WTC11 (cell line): ENCODE data around the gene DLGAP4. TPM values are rescaled to one million over a fixed set of nuclear protein-coding genes. Genes with fewer than 3 reads are reported as not detected.

Source experiments
- ATAC-seq: fragments of 200-7000 bp; cut with Tn5 transposase; 2 replicates; pipeline ENCODE4 v1.10.0; 2021; ENCODE audit warnings: mild to moderate bottlenecking, moderate library complexity
- CTCF ChIA-PET: fragments of 300-600 bp; sonication (Branson Sonifier 250); formaldehyde crosslinking; loops from one replicate; lab custom pipeline; 2021; ENCODE audit warnings: antibody characterized with exemption; lab: Charles Lee
- POLR2A ChIA-PET: fragments of 350-600 bp; sonication (Branson Sonifier 250); formaldehyde crosslinking; loops from one replicate; lab custom pipeline; 2021; ENCODE audit warnings: antibody characterized with exemption; lab: Charles Lee
- DNase-seq: peaks from one replicate; pipeline ENCODE4 v3.0.0; 2021; ENCODE audit warnings: low spot score
- H3K27ac Mint-ChIP-seq: 2 replicates; pipeline ENCODE4 v1.8.0; 2021; ENCODE audit warnings: mixed read lengths
- H3K27me3 Mint-ChIP-seq: 2 replicates; pipeline ENCODE4 v1.8.0; 2021; ENCODE audit warnings: low read depth, mild to moderate bottlenecking, moderate library complexity, mixed read lengths
- H3K36me3 Mint-ChIP-seq: 2 replicates; pipeline ENCODE4 v1.8.0; 2021; ENCODE audit warnings: mixed read lengths
- H3K4me1 Mint-ChIP-seq: 2 replicates; pipeline ENCODE4 v1.8.0; 2022; ENCODE audit warnings: mixed read lengths
- H3K4me3 Mint-ChIP-seq: 2 replicates; pipeline ENCODE4 v1.8.0; 2021; ENCODE audit warnings: mild to moderate bottlenecking, moderate library complexity, mixed read lengths
- H3K9me3 Mint-ChIP-seq: 2 replicates; pipeline ENCODE4 v1.8.0; 2021; ENCODE audit warnings: mixed read lengths
- CBFB ChIP-seq: sonication (generic); formaldehyde crosslinking; IDR thresholded peaks from 2 replicates; pipeline ENCODE4 v1.8.1; 2022; ENCODE audit warnings: mild to moderate bottlenecking, low read depth, missing genetic modification reagents
- ESRRA ChIP-seq: sonication (generic); formaldehyde crosslinking; IDR thresholded peaks from 2 replicates; pipeline ENCODE4 v1.8.1; 2022; ENCODE audit warnings: mild to moderate bottlenecking, missing genetic modification reagents, borderline replicate concordance
- FOXP4 ChIP-seq: sonication (generic); formaldehyde crosslinking; IDR thresholded peaks from 2 replicates; pipeline ENCODE4 v1.8.0; 2022; ENCODE audit warnings: mild to moderate bottlenecking, missing genetic modification reagents
- JUN ChIP-seq: sonication (generic); formaldehyde crosslinking; IDR thresholded peaks from 2 replicates; pipeline ENCODE4 v1.8.0; 2023; ENCODE audit warnings: mild to moderate bottlenecking, missing genetic modification reagents
- MAX ChIP-seq: sonication (generic); formaldehyde crosslinking; IDR thresholded peaks from 2 replicates; pipeline ENCODE4 v1.8.0; 2022; ENCODE audit warnings: mild to moderate bottlenecking, missing genetic modification reagents
- NR1H2 ChIP-seq: sonication (generic); formaldehyde crosslinking; IDR thresholded peaks from 2 replicates; pipeline ENCODE4 v1.9.0; 2021; ENCODE audit warnings: mild to moderate bottlenecking, moderate library complexity, missing genetic modification reagents
- NR2C2 ChIP-seq: sonication (generic); formaldehyde crosslinking; IDR thresholded peaks from 2 replicates; pipeline ENCODE4 v1.8.0; 2022; ENCODE audit warnings: mild to moderate bottlenecking, missing genetic modification reagents
- OVOL2 ChIP-seq: fragments of 250-450 bp; sonication (Bioruptor Pico); IDR thresholded peaks from 2 replicates; pipeline ENCODE4 v1.9.0; 2021; ENCODE audit warnings: mild to moderate bottlenecking, borderline replicate concordance
- SOX15 ChIP-seq: fragments of 250-450 bp; sonication (Bioruptor Pico); IDR thresholded peaks from 2 replicates; pipeline ENCODE4 v1.9.0; 2021; ENCODE audit warnings: mild to moderate bottlenecking
- TP53 ChIP-seq: sonication (generic); formaldehyde crosslinking; IDR thresholded peaks from 2 replicates; pipeline ENCODE4 v1.8.1; 2023; ENCODE audit warnings: mild to moderate bottlenecking, missing genetic modification reagents
- ZNF138 ChIP-seq: sonication (generic); formaldehyde crosslinking; conservative IDR thresholded peaks from 2 replicates; pipeline ENCODE4 v1.8.1; 2022; ENCODE audit warnings: mild to moderate bottlenecking, moderate library complexity, missing genetic modification reagents
- total RNA-seq: library from RNA; stranded (reverse); gene quantifications from 3 replicates; pipeline ENCODE4 v1.2.3, GENCODE V29; 2021
- TF ChIP-seq, protein P1 (sequence below): fragments of 250-450 bp; sonication (Bioruptor Pico); conservative IDR thresholded peaks from 2 replicates; pipeline ENCODE4 v1.9.0; 2021; ENCODE audit warnings: mild to moderate bottlenecking
- TF ChIP-seq, protein P2 (sequence below): fragments of 250-450 bp; sonication (Bioruptor Pico); IDR thresholded peaks from 2 replicates; pipeline ENCODE4 v1.8.0; 2021; ENCODE audit warnings: mild to moderate bottlenecking

The DLGAP4 gene
- total RNA-seq, 1 experiment from 2014 or later = 52.6 TPM

GRCh38 chr20:36284751-36285150 is 21.4 kb upstream of the DLGAP4 start:
- no peaks in the 10 kb centered on the region for H3K4me1 Mint-ChIP-seq
- H3K27ac Mint-ChIP-seq = no peak overlapping the region
- TF ChIP-seq ESRRA (CRISPR knock-in tag) (no peak), SOX15 (no peak), TP53 (CRISPR knock-in tag) (no peak), JUN (CRISPR knock-in tag) (no peak), ZNF138 (CRISPR knock-in tag) (no peak)
- TF ChIP-seq, protein P1, sequence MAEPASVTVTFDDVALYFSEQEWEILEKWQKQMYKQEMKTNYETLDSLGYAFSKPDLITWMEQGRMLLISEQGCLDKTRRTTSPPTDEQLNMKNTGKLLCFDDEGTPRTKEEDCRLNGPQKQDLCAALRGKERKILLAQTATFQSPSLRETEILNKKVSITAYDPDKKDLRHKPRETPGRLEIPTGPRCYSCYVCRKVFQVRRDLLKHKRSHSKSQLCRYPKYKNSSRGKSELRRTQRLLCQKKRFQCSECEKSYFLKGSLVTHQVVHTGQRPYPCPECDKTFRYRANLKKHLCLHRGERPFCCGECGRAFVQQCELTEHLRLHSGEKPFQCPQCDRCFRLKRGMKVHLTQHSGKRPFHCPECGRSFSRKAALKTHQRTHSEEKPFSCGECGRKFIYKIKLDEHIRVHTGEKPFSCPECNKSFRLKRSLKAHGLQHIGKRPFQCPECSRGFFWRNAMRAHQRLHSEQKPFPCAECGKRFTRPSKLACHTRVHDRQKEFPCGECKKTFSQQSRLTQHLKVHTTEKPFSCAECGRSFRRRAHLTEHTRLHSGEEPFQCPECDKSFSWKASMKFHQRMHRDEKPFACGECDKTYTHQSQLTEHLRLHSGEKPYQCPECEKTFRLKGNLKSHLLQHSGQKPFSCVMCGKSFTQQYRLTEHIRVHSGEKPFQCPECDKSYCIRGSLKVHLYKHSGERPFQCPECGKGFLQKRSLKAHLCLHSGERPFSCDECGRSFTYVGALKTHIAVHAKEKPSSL (CRISPR knock-in tag) = no peak
- TF ChIP-seq, protein P2, sequence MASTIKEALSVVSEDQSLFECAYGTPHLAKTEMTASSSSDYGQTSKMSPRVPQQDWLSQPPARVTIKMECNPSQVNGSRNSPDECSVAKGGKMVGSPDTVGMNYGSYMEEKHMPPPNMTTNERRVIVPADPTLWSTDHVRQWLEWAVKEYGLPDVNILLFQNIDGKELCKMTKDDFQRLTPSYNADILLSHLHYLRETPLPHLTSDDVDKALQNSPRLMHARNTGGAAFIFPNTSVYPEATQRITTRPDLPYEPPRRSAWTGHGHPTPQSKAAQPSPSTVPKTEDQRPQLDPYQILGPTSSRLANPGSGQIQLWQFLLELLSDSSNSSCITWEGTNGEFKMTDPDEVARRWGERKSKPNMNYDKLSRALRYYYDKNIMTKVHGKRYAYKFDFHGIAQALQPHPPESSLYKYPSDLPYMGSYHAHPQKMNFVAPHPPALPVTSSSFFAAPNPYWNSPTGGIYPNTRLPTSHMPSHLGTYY (CRISPR knock-in tag) = no peak
- TF ChIP-seq, all 79 proteins: peak for 0
- CTCF ChIA-PET = interaction anchor here (1.3 kb wide), 1 partner anchor 151 kb away, joined by 5 read pairs; no protein-coding TSS in a partner anchor
- no peak overlapping the region for H3K4me3 Mint-ChIP-seq
- peaks cover 7% of the 10 kb centered on the region for H3K9me3 Mint-ChIP-seq
- DNase-seq (no peak), ATAC-seq (no peak)
- H3K27me3 Mint-ChIP-seq = no peaks in the 10 kb centered on the region
- H3K36me3 Mint-ChIP-seq = no peaks in the 10 kb centered on the region
- POLR2A ChIA-PET = interaction anchor here (0.7 kb wide), 1 partner anchor 162 kb away, joined by 3 read pairs; no protein-coding TSS in a partner anchor

- TF ChIP-seq CBFB (CRISPR knock-in tag) (no peak), NR1H2 (CRISPR knock-in tag) (no peak), MAX (no peak), NR2C2 (CRISPR knock-in tag) (no peak), OVOL2 (CRISPR knock-in tag) (no peak)
- TF ChIP-seq, protein P2 (CRISPR knock-in tag) = no peak
- Mint-ChIP-seq H3K4me3 (no peak overlapping the region), H3K36me3 (no peaks in the 10 kb centered on the region), H3K27me3 (no peaks in the 10 kb centered on the region), H3K9me3 (peaks cover 7% of the 10 kb centered on the region), H3K27ac (no peak overlapping the region), H3K4me1 (no peaks in the 10 kb centered on the region)
- DNase-seq = no peak
- peak; percentile 83 for ATAC-seq
- POLR2A ChIA-PET = no interaction called here
- CTCF ChIA-PET = interaction anchor here (0.6 to 1.4 kb wide), 14 partner anchors 10 to 153 kb away, joined by 3 to 10 read pairs (median 4); no protein-coding TSS in a partner anchor
Observed at GRCh38 chr20:36285746-36286447, 20.2 kb upstream of the DLGAP4 start.

DNA sequence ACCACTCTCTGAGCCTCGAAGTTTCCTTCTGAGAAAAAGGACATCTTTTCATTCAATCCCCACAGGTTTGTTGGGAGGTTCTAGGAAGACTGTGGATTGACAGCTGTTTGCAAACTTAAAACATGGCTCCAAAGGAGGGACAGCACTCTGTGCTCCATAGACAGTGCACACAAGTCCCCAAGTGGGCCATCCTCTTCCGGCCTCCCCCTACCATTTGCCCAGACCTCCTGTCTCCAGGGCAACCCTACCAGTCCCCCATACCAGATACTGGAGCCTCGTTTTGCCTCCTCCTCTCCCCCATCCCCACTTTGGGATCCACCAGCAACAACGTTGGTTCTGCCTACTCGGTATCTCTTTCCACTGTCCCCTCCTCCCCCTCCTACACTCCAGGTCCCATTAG is 8.5 kb upstream of the DLGAP4 start:
- ChIA-PET CTCF (interaction anchor here (1.3 to 2.1 kb wide), 2 partner anchors 95 to 102 kb away, joined by 3 to 7 read pairs; no protein-coding TSS in a partner anchor), POLR2A (no interaction called here)
- DNase-seq (no peak), ATAC-seq (no peak)
- H3K27me3 Mint-ChIP-seq = peaks cover 2% of the 10 kb centered on the region; the same call in 1 of the 2 replicates
- TF ChIP-seq FOXP4 = no peak
- no peaks in the 10 kb centered on the region for H3K36me3 Mint-ChIP-seq
- no peaks in the 10 kb centered on the region; the same call in 1 of the 2 replicates for H3K4me1 Mint-ChIP-seq
- H3K4me3 Mint-ChIP-seq = no peak overlapping the region
- H3K9me3 Mint-ChIP-seq = no peaks in the 10 kb centered on the region
- no peak overlapping the region for H3K27ac Mint-ChIP-seq
